SK-MEL-5 (cell line): ENCODE results near the gene RGS6. TPM values are rescaled to one million over a fixed set of nuclear protein-coding genes. Genes with fewer than 3 reads are reported as not detected.

Experiments
- DNase-seq: peaks from one replicate; pipeline ENCODE4 v3.0.0-alpha.2; 2016; ENCODE audit warnings: low read depth, low spot score
- in situ Hi-C: cut with HindIII; loops from 2 replicates; pipeline ENCODE4 v1.10.0; 2016; ENCODE audit warnings: low sequenced_read_pairs, high pct_unique_total_duplicates, low pct_unique_long_range_greater_than_20kb
- total RNA-seq: library from RNA; depleted of rRNA; stranded (reverse); fragments of >200 nt; shearing (Covaris generic); gene quantifications from 2 replicates; pipeline ENCODE4 v1.2.3, GENCODE V29; 2014

RGS6 gene
- total RNA-seq, 1 experiment from 2014 or later: not detected

DNA sequence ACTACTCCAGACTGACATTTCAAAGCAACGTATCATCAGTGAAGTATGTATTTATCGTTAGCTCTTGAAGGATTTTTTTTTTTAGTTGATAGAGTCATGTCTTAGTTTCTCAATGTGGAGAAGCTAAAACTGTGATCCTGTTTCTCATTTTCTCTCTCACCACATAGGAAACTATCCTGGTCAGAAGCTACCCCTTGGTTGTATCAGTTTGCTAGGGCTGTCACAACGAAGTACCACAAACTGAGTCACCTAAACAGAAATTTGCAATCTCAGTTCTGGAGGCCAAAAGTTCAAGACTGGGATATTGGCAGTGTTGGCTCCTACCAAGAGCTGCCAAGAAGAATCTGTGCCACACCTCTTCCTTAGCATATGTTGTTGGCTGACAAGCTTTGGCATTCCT is 369.1 kb downstream of the RGS6 start:
- no peak for DNase-seq
- in situ Hi-C loops: no loop called here

DNA sequence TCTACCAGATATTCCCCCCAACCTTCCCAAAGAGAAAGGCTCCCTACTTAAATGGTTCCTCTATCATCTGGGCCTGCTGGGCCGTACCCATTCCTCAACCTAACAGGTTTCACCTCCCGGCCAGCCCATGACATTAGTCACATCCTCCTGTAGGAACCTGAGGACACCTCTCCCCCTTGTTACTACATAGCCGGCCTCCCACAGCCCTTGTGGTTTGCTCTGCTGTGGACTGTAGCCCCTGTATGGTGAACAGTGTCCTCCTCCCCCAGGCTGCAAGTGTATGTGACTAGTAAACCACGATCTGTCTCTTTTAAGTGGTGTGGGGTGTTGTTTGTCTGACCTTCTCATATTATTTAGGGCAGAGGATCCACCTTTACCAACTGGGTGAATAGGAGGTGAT is 371.7 kb downstream of the RGS6 start:
- in situ Hi-C loops: no loop called here

DNA sequence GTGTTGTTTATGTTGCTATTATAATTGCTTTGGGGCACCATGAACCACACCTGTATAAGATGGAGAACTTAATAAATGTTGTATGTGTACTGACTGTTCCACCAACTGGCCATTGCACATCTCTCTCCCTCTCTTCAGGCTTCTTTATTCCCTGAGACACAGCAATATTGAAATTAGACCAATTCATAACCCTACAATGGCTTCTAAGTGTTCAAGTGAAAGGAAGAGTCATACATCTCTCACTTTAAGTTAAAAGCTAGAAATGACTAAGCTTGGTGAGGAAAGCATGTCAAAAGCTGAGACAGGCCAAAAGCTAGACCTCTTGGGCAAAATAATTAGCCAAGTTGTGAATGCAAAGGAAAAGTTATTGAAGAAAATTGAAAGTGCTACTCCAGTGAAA is 373.3 kb downstream of the RGS6 start:
- DNase-seq: no peak
- in situ Hi-C loops: no loop called here

More for the DNA sequence above, 371.7 kb downstream of the RGS6 start:
- DNase-seq: no peak

DNA sequence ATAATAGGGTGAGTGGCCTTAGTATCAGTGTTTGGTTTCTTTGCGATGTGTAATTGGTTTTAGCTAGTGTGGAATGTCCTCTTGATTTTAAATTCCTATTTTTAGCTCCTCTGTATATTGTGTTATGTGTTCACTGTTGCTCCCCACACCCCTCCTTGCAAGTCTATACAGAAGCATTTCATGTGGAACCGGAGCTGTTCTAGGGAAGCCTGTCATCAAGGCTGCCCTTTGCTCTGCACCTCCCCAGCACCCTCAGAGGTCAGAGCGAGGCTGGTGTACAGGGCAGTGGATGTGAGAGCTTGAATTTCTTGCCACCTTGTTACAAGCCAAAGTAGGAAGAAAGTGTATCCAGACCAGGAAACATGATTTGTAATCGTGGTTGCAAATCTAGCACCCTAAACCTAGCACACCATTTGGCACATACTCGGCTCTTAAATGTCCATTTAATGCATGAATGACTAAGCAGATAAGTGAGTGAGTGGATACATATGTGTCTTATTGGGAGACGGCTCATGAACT is 376.8 kb downstream of the RGS6 start:
- no peak for DNase-seq
- in situ Hi-C loops: no loop called here

DNA sequence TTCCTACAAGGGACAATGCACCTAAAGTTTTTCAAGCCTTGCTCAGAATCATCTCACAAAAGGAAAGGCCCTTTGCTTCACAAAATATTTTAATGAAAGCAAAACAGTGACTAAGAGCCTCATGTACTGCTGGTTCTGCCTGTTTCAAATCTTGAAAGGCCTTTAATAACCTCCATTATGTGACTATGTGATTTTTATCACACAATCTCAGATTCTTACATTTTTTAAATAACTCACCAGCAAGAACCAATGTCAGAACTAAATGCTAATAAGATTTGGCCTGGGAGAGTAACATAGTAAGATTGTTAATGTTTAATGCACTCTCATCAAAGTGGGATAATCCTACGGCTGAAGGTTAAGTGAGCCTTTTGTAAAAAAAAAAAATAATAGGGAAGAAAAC is 378.9 kb downstream of the RGS6 start:
- no peak for DNase-seq
- in situ Hi-C loops: no loop called here

DNA sequence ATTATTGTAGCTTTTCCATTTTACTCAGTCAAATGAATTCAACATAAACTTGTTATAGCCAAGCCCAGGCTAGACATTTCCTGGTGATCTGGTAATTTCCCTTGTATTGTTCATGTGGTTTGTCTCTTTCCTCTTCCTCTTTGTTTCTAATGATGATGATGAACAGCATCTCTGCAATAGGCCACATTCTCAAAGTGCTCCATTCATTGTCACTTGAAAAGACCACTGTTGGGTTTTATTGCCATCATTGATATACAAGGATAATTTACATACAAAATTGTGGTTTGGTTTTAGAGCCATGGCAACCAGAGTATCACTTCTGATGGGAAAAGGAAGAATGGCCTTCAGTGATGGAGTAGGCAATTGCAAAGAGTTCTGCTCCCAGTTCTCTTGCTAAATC is 379.3 kb downstream of the RGS6 start:
- DNase-seq: no peak
- in situ Hi-C loops: no loop called here

DNA sequence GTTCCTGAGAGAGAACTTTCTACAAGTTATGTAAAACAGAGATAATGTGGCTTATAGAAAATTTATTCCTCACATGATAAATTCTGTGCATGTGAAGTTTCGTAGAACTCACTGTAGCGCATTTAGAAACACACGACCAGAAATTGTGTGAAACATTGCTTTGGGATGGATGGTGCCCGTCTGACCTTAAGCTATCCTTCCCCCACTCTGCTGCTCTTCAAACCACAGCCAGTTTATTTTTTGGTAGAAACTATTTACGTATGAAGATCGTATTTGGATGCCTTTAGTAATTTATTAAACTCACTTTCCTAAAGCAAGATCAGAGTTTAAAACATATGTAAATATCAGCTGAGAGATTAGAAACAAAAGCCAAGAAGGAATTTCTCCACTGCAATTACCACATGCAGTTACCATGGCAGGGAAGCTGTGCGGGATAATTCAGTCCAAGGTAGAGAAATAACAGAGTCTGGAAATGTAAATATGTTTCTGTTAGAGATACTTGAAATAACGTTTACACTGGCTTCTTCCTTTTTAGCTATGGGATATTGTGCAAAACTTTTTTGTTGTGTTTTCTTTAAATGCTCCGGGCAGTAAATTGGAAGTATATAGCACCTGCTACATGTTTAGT is 382.7 kb downstream of the RGS6 start:
- no peak for DNase-seq
- in situ Hi-C loops: no loop called here

DNA sequence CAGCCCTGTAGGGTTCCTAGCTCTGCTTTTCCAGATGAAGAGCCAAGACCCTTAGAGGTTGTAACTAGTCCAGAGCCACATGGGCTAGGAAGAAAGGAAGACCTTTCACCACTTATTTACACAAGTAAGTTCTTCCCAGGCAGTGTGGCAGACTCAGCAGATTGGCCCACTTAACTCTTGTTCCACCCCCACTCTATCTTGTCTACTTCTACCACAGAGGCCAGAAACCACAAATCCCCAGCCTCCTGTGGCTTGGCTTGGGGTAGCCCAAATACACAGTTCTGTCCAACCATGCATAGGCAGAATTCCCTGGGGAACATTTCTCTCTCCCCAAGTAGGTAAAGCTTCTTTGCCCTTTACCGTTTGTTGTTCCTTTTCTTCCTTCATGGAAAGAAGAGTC is 383.5 kb downstream of the RGS6 start:
- in situ Hi-C loops: no loop called here
- no peak for DNase-seq

DNA sequence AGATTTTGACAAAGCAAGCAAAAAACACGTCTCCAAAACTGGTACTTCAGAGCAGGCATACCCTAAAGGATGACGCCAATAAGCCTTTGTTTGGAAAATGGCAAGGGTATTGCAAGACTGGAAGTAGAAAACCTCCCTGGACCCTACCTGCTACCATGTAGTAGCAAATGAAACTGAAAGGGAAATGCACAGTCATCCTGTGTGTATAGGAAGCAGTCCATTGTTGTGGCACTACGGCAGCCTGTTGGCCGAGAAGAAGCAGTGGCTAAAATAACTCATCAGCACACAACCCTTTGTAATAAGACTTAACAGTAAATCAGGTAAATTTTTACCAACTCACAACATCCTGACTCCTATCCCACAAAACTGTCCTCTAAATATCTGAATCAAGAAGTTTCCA is 386.4 kb downstream of the RGS6 start:
- in situ Hi-C loops: no loop called here
- no peak for DNase-seq

DNA sequence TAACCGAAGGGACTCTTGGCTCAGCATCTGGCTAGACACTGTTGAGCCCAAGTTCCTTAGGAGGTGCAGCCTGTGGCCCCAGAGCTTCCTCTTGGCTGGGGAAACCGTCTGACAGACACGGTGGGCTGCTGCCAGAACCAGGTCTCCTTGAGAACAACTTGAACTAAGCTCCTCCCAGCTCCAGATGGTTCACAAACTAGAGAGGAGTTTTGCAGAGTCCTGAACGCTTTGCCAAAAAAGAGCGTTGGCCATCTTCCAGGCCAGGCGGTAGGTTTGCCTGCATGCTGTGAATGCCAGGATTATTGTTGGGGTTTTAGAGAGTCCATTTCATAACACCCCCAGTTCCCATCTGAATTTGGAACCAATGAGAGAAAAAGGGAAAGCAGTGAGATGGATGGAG is 399.8 kb downstream of the RGS6 start:
- no peak for DNase-seq
- in situ Hi-C loops: no loop called here

DNA sequence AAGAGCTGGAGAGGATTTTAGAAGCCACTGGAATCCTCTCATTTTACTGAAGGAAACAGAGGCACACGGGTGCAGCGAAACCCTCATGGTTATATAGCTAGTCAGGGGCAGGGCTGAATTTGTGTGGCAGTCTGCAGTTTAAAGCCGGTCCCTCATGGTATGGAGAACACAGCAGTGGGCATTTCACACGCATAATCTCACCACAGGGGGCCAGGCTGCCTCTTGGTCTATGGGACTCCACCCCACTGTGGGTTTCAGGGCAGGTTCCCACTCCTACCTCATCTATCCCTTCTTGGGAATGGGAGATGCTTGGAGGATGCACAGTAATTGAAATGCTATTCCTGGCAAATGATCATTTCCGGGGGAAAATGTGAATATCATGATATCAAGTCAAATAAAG is 400.6 kb downstream of the RGS6 start:
- no peak for DNase-seq

DNA sequence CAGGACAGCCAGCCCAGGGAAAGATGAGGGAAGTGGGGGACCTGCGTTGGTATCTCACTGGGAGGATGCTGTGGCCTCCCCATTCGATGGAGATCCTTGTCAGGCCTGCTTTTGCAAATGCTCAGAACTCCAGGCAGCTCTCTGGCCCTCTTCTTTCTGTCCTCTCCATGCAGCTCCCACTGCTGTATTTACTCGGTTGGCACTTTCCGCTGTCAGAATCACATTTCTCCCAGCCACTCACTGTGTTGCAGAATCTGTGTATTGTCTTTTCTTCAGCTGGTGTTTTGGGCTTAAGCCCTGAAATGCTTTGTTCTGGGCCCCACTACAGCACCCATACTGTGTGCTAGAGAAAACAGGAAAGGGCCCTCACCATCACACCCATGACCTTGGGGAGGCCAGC is 401.1 kb downstream of the RGS6 start:
- in situ Hi-C loops: no loop called here
- DNase-seq: no peak

More for the DNA sequence above, 400.6 kb downstream of the RGS6 start:
- in situ Hi-C loops: no loop called here

DNA sequence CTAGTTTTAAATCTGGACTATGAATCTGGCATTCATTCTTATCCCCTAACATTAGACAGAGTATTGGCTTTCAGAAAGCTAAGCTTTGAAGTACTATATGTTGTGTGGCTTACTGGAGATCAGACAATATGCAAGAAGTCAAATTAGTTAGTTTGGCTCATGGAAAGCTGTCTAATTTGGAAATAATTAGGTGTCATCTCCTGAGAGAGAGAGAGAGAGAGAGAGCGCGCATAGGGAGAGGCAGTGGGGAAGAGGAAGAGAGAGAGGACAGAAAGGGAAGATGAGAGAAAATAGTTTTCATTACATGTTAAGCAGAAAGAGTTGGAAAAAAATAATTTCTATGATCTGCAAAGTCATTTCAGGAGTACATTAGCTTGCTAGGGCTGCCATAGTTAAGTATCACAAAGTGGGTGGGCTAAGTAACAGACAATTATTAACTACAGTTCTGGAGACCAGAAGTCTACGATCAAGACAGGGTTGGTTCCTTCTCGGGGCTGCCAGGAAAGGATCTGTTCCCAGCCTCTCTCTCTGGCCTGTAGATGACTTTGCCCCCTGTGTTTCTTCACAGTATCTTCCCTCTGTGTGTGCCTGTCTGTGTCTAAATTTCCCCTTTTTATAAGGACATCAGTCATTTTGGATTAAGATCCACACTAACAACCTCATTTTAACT is 404.2 kb downstream of the RGS6 start:
- no peak for DNase-seq
- in situ Hi-C loops: no loop called here

DNA sequence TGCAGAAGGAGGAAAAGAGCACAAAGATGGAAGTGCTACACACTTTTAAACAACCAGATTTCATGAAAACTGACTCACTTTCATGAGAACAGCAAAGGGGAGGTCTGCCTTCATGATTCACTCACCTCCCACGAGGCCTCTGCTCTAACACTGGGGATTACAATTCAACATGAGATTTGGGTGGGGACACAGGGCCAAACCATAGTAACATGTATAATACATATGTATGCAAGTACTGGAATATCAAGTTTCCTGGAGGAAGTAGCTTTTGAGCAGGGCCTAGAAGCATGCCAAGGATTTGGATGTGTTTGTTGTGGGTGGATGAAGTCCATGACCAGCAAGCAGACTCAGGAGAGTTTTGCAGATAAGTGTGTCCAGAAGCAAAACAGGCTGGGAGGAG is 409.0 kb downstream of the RGS6 start:
- no peak for DNase-seq
- in situ Hi-C loops: no loop called here

DNA sequence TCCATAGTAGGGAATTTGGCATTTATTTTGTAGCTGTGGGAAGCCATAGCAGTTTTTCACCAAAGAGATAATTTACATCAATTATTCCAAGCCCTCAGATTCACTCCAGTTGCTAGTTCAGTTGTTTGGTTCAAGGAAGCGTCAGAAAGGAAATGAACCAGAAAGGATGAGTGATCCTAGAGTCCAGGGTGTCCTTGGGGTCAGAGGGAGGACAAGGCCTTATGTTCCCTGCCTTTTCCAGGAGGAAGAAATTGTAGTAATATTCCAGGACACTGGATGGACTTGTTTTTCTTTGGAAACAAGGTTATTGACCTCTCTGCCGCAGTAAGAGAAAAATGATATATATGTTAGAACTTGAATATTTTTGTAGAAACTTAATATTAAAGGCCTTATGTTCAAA is 409.5 kb downstream of the RGS6 start:
- DNase-seq: no peak
- in situ Hi-C loops: no loop called here

DNA sequence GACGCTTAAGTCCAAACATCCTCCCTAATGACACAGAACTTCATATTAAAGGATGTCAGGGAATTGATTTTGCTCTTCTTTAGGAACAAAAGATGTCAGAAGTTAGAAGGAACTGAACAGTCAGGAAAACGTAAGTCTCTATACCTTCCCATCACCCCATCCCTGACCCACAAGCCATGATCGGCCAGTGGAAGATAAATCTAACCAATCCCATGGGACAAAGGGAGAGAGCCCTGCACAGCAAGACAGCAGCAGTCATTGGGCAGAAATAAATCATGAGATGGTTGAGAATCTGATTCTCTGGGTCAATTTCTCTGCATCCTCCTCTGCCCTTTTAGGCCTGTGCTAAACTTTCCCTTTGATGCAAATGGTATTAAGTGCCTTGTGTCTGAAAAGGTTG is 414.9 kb downstream of the RGS6 start:
- no peak for DNase-seq
- in situ Hi-C loops: no loop called here

DNA sequence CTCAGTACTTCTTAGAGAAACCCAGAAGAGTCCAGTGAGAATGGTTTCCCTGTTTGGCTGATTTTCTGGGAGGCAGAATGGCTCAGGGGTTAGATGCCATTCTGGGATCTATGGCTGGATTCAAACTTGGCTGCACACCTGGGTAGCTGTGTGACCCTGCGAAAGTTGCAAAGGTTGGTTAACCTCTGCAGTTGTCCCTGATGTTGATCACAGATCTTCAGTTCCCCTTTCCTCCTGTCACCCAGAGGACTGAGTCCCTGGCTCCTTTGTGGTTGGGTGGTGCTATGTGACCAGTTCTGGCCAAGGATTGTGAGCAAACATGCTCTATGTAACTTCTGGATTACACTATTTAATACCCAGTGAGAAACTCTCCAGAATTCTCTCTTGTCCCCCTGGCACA is 418.0 kb downstream of the RGS6 start:
- DNase-seq: no peak
- in situ Hi-C loops: no loop called here

DNA sequence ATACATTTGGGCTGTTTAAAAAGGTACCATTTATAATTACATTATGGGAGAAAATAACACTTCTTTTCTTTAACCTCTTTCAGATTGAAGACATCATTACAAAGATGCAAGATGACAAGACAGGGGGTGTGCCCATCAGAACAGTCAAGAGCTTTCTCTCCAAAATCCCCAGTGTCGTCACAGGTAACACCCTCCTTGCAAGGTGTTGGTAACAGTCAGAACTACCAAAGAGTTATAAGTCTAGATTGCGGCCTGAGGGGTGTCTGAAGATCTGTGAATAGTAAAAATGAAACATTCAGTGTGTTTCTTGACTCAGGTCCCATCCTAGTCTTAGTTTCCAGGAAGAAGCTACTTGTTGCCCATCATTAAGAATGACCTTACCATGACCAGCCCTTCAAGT is 419.8 kb downstream of the RGS6 start:
- DNase-seq: no peak
- in situ Hi-C loops: no loop called here

DNA sequence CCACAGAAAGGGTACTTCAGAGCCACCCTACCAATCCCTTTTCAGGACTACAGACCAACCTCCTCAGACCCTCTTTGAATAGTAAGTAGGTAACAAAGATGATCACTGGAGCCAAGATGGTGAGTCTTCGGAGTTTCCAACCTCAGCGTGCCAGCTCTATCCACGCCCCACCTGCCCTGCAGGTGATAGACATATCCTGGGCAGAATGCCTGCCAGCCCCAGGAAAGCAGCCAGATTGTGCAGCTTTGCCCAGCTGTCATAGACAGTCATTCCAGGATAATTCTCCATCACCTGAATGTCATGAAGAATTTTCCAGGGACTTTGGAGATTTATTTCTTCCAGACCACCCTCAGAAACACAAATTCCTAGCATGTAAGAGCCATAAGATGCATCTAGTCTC is 434.4 kb downstream of the RGS6 start:
- no peak for DNase-seq
- in situ Hi-C loops: no loop called here
